Activated CD8-positive, alpha-beta T cell treated with anti-CD3 and anti-CD28 coated beads for 36 hours (primary cell): ENCODE data around the gene MAST4. TPM values are rescaled to one million over a fixed set of nuclear protein-coding genes. Genes with fewer than 3 reads are reported as not detected.
A peak's percentile ranks its signal among the peaks of the same experiment; 100 is the strongest.

Experiments
- ATAC-seq: fragments of 200-7000 bp; cut with Tn5 transposase; one replicate; pipeline ENCODE4 v1.10.0; 2021; ENCODE audit warnings: mild to moderate bottlenecking, moderate library complexity
- CTCF ChIA-PET: fragments of 350-600 bp; sonication (Branson Sonifier 250); formaldehyde crosslinking; loops from one replicate; lab custom pipeline; 2021; ENCODE audit warnings: antibody characterized with exemption; lab: Charles Lee
- POLR2A ChIA-PET: fragments of 350-600 bp; sonication (Branson Sonifier 250); formaldehyde crosslinking; loops from one replicate; lab custom pipeline; 2021; ENCODE audit warnings: antibody characterized with exemption; lab: Charles Lee
- DNase-seq: peaks from one replicate; pipeline ENCODE4 v3.0.0-alpha.2; 2020
- H3K27ac Mint-ChIP-seq: one replicate; pipeline ENCODE4 v1.8.0; 2021; ENCODE audit warnings: mild to moderate bottlenecking, mixed read lengths
- H3K27me3 Mint-ChIP-seq: one replicate; pipeline ENCODE4 v1.8.0; 2021; ENCODE audit warnings: mixed read lengths
- H3K36me3 Mint-ChIP-seq: one replicate; pipeline ENCODE4 v1.8.0; 2021; ENCODE audit warnings: low read depth, mixed read lengths
- H3K4me1 Mint-ChIP-seq: one replicate; pipeline ENCODE4 v1.8.0; 2021; ENCODE audit warnings: low read depth, mixed read lengths
- H3K4me3 Mint-ChIP-seq: one replicate; pipeline ENCODE4 v1.8.0; 2021; ENCODE audit warnings: mild to moderate bottlenecking, moderate library complexity, mixed read lengths
- H3K9me3 Mint-ChIP-seq: one replicate; pipeline ENCODE4 v1.8.0; 2021; ENCODE audit warnings: mixed read lengths
- CTCF ChIP-seq: fragments of 200-600 bp; IDR thresholded peaks from one replicate; pipeline ENCODE4 v1.8.0; 2022; ENCODE audit warnings: antibody characterized with exemption, mild to moderate bottlenecking
- intact Hi-C: fragments of 100-400 bp; cut with micrococcal nuclease; formaldehyde crosslinking; loops from one replicate; pipeline ENCODE4 v1.10.0; 2022
- total RNA-seq, 2 experiments: library from RNA; stranded (reverse); gene quantifications; one replicate each; pipeline ENCODE4 v1.2.3, GENCODE V29; 2021

The MAST4 gene
- total RNA-seq, 2 experiments from 2014 or later: 7.6 to 10.0 TPM

DNA sequence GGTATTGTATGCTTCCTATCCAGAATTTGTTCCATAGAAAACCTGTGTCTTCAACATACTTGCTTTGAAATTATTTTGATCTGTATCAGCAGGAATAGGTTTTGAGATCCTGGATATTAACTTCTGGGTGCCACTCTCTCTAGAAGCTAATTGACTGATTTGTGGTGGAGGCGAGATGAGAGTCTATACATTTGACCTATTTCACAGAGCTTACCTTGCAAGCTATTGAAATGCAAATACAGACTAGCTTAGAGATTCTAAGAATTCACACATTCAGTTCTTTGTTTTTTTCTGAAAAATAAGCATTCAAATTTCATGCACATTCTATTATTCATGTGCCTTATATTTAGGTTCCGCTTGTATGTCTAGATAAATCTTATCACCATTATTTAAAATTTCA is 246.3 kb downstream of the MAST4 start:
- Mint-ChIP-seq H3K4me3 (no peak overlapping the region), H3K27ac (no peak overlapping the region), H3K9me3 (no peaks in the 10 kb centered on the region), H3K36me3 (no peaks in the 10 kb centered on the region), H3K27me3 (peaks cover 30% of the 10 kb centered on the region), H3K4me1 (peaks cover 42% of the 10 kb centered on the region)
- intact Hi-C loops: no loop called here
- no peak for TF ChIP-seq CTCF
- no peak for ATAC-seq
- CTCF ChIA-PET: interaction anchor here (0.9 kb wide), 1 partner anchor 12 kb away, joined by 3 read pairs; no protein-coding TSS in a partner anchor
- POLR2A ChIA-PET: no interaction called here
- no peak for DNase-seq

- DNase-seq: no peak
- intact Hi-C loops: no loop called here
- ATAC-seq: no peak
- ChIA-PET POLR2A (no interaction called here), CTCF (interaction anchor here (0.9 to 1.5 kb wide), 2 partner anchors 12 to 27 kb away, joined by 3 to 7 read pairs; no protein-coding TSS in a partner anchor)
- no peak overlapping the region for H3K27ac Mint-ChIP-seq
- H3K4me1 Mint-ChIP-seq: peaks cover 42% of the 10 kb centered on the region
- H3K9me3 Mint-ChIP-seq: no peaks in the 10 kb centered on the region
- H3K27me3 Mint-ChIP-seq: peaks cover 29% of the 10 kb centered on the region
- no peak overlapping the region for H3K4me3 Mint-ChIP-seq
- no peak for TF ChIP-seq CTCF
- no peaks in the 10 kb centered on the region for H3K36me3 Mint-ChIP-seq
Observed at GRCh38 chr5:66843065-66843464, 246.9 kb downstream of the MAST4 start.

- Mint-ChIP-seq H3K27me3 (peaks cover 31% of the 10 kb centered on the region), H3K4me1 (peaks cover 17% of the 10 kb centered on the region), H3K9me3 (no peaks in the 10 kb centered on the region), H3K27ac (peak overlapping the region; percentile 61), H3K4me3 (no peak overlapping the region), H3K36me3 (no peaks in the 10 kb centered on the region)
- TF ChIP-seq CTCF: no peak
- ChIA-PET POLR2A (interaction anchor here (1.0 kb wide), 1 partner anchor 8 kb away, joined by 3 read pairs; no protein-coding TSS in a partner anchor), CTCF (interaction anchor here (1.0 to 1.1 kb wide), 2 partner anchors 9 to 15 kb away, joined by 3 read pairs; no protein-coding TSS in a partner anchor)
- intact Hi-C loops: no loop called here
- ATAC-seq (no peak), DNase-seq (no peak)
Observed at GRCh38 chr5:66848749-66849641, 252.8 kb downstream of the MAST4 start.

GRCh38 chr5:66849803-66850202 is 253.6 kb downstream of the MAST4 start:
- peaks cover 13% of the 10 kb centered on the region for H3K4me1 Mint-ChIP-seq
- peaks cover 29% of the 10 kb centered on the region for H3K27me3 Mint-ChIP-seq
- ChIA-PET POLR2A (interaction anchor here (1.0 kb wide), 1 partner anchor 9 kb away, joined by 3 read pairs; no protein-coding TSS in a partner anchor), CTCF (interaction anchor here (0.9 to 1.0 kb wide), 2 partner anchors 20 to 35 kb away, joined by 3 to 4 read pairs; no protein-coding TSS in a partner anchor)
- no peaks in the 10 kb centered on the region for H3K36me3 Mint-ChIP-seq
- intact Hi-C loops: no loop called here
- no peak for DNase-seq
- TF ChIP-seq CTCF: no peak
- no peak overlapping the region for H3K27ac Mint-ChIP-seq
- H3K9me3 Mint-ChIP-seq: no peaks in the 10 kb centered on the region
- ATAC-seq: no peak
- no peak overlapping the region for H3K4me3 Mint-ChIP-seq
